Endothelial cell of umbilical vein (primary cell): ENCODE data around the gene APEH. TPM values are rescaled to one million over a fixed set of nuclear protein-coding genes. Genes with fewer than 3 reads are reported as not detected.
A peak's percentile ranks its signal among the peaks of the same experiment; 100 is the strongest.

Source experiments
- BruUV-seq: library from RNA; stranded (reverse); fragments of 400-500 nt; replicated peaks from 2 replicates; lab custom pipeline; 2021; lab: Mats Ljungman, UMichigan
- CTCF ChIA-PET: fragments of 300-600, 350-600 bp; sonication (Branson Sonifier 250); formaldehyde crosslinking; loops from one replicate; lab custom pipeline; 2021; ENCODE audit warnings: antibody characterized with exemption, inconsistent platforms; lab: Charles Lee
- POLR2A ChIA-PET: fragments of 300-600, 350-600 bp; sonication (Branson Sonifier 250); formaldehyde crosslinking; loops from one replicate; lab custom pipeline; 2021; ENCODE audit warnings: antibody characterized with exemption, inconsistent platforms; lab: Charles Lee
- DNase-seq: peaks from one replicate; pipeline ENCODE4 v3.0.0-alpha.2; 2011; ENCODE audit warnings: low read depth, low spot score
- FAIRE-seq: peaks from 2 replicates; lab custom pipeline; 2011; peaks lifted over from hg19 to GRCh38; lab: Jason Lieb, UNC
- H2AFZ ChIP-seq: 2 replicates; pipeline ENCODE4 v1.6.0; 2012; ENCODE audit warnings: low read depth, low read length, control low read depth, inconsistent platforms
- H3K27ac ChIP-seq: 2 replicates; pipeline ENCODE4 v1.5.1; 2011; ENCODE audit warnings: low read depth, mild to moderate bottlenecking, control low read depth, low read length, moderate library complexity; ENCODE audit not compliant: insufficient read depth
- H3K27me3 ChIP-seq, 2 experiments: 2 replicates each; pipeline versions ENCODE4 v1.6.0 to v1.6.1; 2011; ENCODE audit warnings: low read length in 2 of 2, mixed read lengths in 1 of 2; ENCODE audit not compliant: control insufficient read depth in 2 of 2, insufficient read depth in 2 of 2
- H3K36me3 ChIP-seq, 2 experiments: 2 replicates in 1 of 2; 3 replicates in 1 of 2; pipeline ENCODE4 v1.5.1; 2011; ENCODE audit warnings: low read length in 2 of 2, mild to moderate bottlenecking in 1 of 2, moderate library complexity in 1 of 2; ENCODE audit not compliant: control insufficient read depth in 2 of 2, insufficient read depth in 2 of 2; ENCODE audit errors: extremely low read depth in 1 of 2
- H3K4me1 ChIP-seq: 3 replicates; pipeline ENCODE4 v1.5.1; 2011; ENCODE audit warnings: mild to moderate bottlenecking, low read length; ENCODE audit not compliant: control insufficient read depth, insufficient read depth; ENCODE audit errors: extremely low read depth
- H3K4me2 ChIP-seq: 2 replicates; pipeline ENCODE4 v1.6.1; 2011; ENCODE audit warnings: low read length, control low read depth, mixed read lengths; ENCODE audit not compliant: insufficient read depth
- H3K4me3 ChIP-seq, 3 experiments: fragments of 200-600 bp in 1 of 3; sonication (generic), shearing (Covaris generic) in 1 of 3; replicated peaks in 1 of 3; 2 replicates each; pipeline ENCODE4 v1.5.1; 2011 to 2016; ENCODE audit warnings: control low read depth in 3 of 3, low read length in 3 of 3, mild to moderate bottlenecking in 2 of 3, inconsistent platforms in 1 of 3, low read depth in 1 of 3, moderate library complexity in 1 of 3; ENCODE audit not compliant: insufficient read depth in 1 of 3
- H3K79me2 ChIP-seq: 2 replicates; pipeline ENCODE4 v1.6.0; 2012; ENCODE audit warnings: low read length, inconsistent platforms; ENCODE audit not compliant: control insufficient read depth, insufficient read depth
- H3K9ac ChIP-seq: replicated peaks from 2 replicates; pipeline ENCODE3; 2011; ENCODE audit warnings: low read length, control low read depth; ENCODE audit not compliant: insufficient read depth; ENCODE audit errors: extremely low read depth
- H3K9me1 ChIP-seq: replicated peaks from 3 replicates; pipeline ENCODE4 v1.6.0; 2011; ENCODE audit warnings: mild to moderate bottlenecking, low read length; ENCODE audit not compliant: control insufficient read depth, insufficient read depth; ENCODE audit errors: extremely low read depth
- H3K9me3 ChIP-seq: replicated peaks from 2 replicates; pipeline ENCODE4 v1.5.1; 2012; ENCODE audit warnings: low read length, inconsistent platforms; ENCODE audit not compliant: control insufficient read depth, insufficient read depth
- H4K20me1 ChIP-seq: replicated peaks from 2 replicates; pipeline ENCODE3; 2011; ENCODE audit warnings: mild to moderate bottlenecking, low read length; ENCODE audit not compliant: control insufficient read depth, insufficient read depth; ENCODE audit errors: extremely low read depth
- EZH2 ChIP-seq: IDR thresholded peaks from 2 replicates; pipeline ENCODE4 v1.6.1; 2012; ENCODE audit warnings: borderline replicate concordance, low read depth, mild to moderate bottlenecking, moderate library complexity, low read length, inconsistent platforms; ENCODE audit not compliant: severe bottlenecking
- FOS ChIP-seq: IDR thresholded peaks from 2 replicates; pipeline ENCODE4 v1.6.1; 2011; ENCODE audit warnings: mild to moderate bottlenecking, low read length, moderate library complexity, borderline replicate concordance; ENCODE audit not compliant: insufficient read depth
- GATA2 ChIP-seq: IDR thresholded peaks from 2 replicates; pipeline ENCODE4 v1.7.0; 2011; ENCODE audit warnings: low read depth, mild to moderate bottlenecking, moderate library complexity, mixed read lengths, low read length; ENCODE audit not compliant: insufficient read length, insufficient read depth
- JUN ChIP-seq: IDR thresholded peaks from 2 replicates; pipeline ENCODE4 v1.6.1; 2011; ENCODE audit warnings: borderline replicate concordance, low read depth; ENCODE audit not compliant: insufficient read length, insufficient read depth
- MYC ChIP-seq: IDR thresholded peaks from one replicate; pipeline ENCODE4 v1.6.1; 2011; ENCODE audit warnings: mild to moderate bottlenecking, low read depth, low read length
- POLR2A ChIP-seq: IDR thresholded peaks from 2 replicates; pipeline ENCODE4 v1.6.1; 2012; ENCODE audit warnings: low read depth, mild to moderate bottlenecking, control low read depth, low read length
- POLR2AphosphoS5 ChIP-seq: IDR thresholded peaks from 2 replicates; pipeline ENCODE4 v1.6.1; 2012; ENCODE audit warnings: low read depth, mild to moderate bottlenecking, control low read depth, low read length, moderate library complexity; ENCODE audit not compliant: insufficient read depth
- dilution Hi-C: fragments of 300-500 bp; cut with MboI; formaldehyde crosslinking; loops from one replicate; pipeline ENCODE4 v1.15.0; 2019; ENCODE audit warnings: low sequenced_read_pairs; ENCODE audit not compliant: extremely low pct_ligation_motif_present
- intact Hi-C: fragments of 100-400 bp; cut with micrococcal nuclease; formaldehyde crosslinking; loops from one replicate; pipeline ENCODE4 v1.10.0; 2022
- polyA plus RNA-seq, 4 experiments: library from polyadenylated mRNA; depleted of rRNA in 3 of 4; stranded (reverse) in 3 of 4; unstranded in 1 of 4; fragments of >200 nt; gene quantifications; 2 replicates each; pipeline versions ENCODE4 v1.2.1 to v1.2.3, GENCODE V29; 2011 to 2012; ENCODE audit warnings: missing spikeins in 1 of 4
- total RNA-seq: library from RNA; stranded (reverse); gene quantifications from 2 replicates; pipeline ENCODE4 v1.2.3, GENCODE V29; 2021
- TF ChIP-seq, protein P1 (sequence below), 2 donors: IDR thresholded peaks; 1 replicate in 1 of 2; 2 replicates in 1 of 2; pipeline ENCODE4 v1.5.1; 2011; ENCODE audit warnings: low read length in 2 of 2, mild to moderate bottlenecking in 2 of 2, moderate library complexity in 2 of 2, control low read depth in 1 of 2, inconsistent platforms in 1 of 2, low read depth in 1 of 2; ENCODE audit not compliant: insufficient read depth in 1 of 2; ENCODE audit errors: extremely low read depth in 1 of 2
- TF ChIP-seq, protein P2 (sequence below): IDR thresholded peaks from 2 replicates; pipeline ENCODE4 v1.6.1; 2011; ENCODE audit not compliant: insufficient read depth, insufficient read length

Gene APEH
- total and polyA plus RNA-seq, 2 donors (not counting 3 experiments of a cell fraction or from before 2014, with no cell fraction given), result 68.2 to 74.3 TPM

DNA sequence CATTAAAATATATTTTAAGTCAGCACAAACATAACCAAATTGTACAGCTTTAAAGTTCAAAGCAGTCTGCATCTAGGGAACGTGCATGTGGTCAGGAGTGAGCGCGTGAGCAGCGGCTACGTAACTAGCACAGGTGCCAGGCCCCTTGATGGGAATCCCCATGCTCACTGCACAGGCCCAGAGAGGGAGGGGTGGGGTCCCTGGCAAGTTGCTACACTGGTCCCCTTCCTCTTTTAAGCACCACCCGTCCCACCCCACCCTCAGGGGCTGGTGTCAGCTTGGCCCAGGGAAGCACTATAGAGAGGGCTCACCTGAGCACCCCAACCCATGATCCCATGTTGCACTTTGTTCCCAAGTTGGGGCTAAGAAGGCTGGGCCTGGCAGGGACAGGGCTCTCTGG, 50.4 kb downstream of the APEH start:
- FAIRE-seq (no peak), DNase-seq (no peak)
- peaks cover 6 to 43% of the 10 kb centered on the region in 2 experiments for H3K36me3 ChIP-seq
- H2AFZ ChIP-seq, result no peak overlapping the region
- peak overlapping the region; percentile 98 for H3K9ac ChIP-seq
- peak overlapping the region in 2 of 3 experiments; percentile 37 to 54 for H3K4me3 ChIP-seq
- H3K79me2 ChIP-seq, result peaks cover 13% of the 10 kb centered on the region
- H3K27ac ChIP-seq, result peak overlapping the region; percentile 67
- CTCF ChIA-PET, result interaction anchor here (2.9 kb wide), 1 partner anchor 185 kb away, joined by 9 read pairs; no protein-coding TSS in a partner anchor
- H3K4me1 ChIP-seq, result peaks cover 12% of the 10 kb centered on the region
- H3K9me3 ChIP-seq, result no peaks in the 10 kb centered on the region
- dilution Hi-C loops (no loop called here), intact Hi-C loops (loop anchor here (1.0 to 10.0 kb wide), 3 partner anchors 62 to 360 kb away; partner anchors contain the start of genes IP6K1 and RBM5)
- H3K27me3 ChIP-seq, result no peaks in the 10 kb centered on the region
- POLR2A ChIA-PET, result no interaction called here
- no peak for TF ChIP-seq JUN
- no peak for TF ChIP-seq FOS
- no peaks in the 10 kb centered on the region for H3K9me1 ChIP-seq
- no TSS peak for BruUV-seq
- no peaks in the 10 kb centered on the region for H4K20me1 ChIP-seq
- peak overlapping the region; percentile 48 for H3K4me2 ChIP-seq

DNA sequence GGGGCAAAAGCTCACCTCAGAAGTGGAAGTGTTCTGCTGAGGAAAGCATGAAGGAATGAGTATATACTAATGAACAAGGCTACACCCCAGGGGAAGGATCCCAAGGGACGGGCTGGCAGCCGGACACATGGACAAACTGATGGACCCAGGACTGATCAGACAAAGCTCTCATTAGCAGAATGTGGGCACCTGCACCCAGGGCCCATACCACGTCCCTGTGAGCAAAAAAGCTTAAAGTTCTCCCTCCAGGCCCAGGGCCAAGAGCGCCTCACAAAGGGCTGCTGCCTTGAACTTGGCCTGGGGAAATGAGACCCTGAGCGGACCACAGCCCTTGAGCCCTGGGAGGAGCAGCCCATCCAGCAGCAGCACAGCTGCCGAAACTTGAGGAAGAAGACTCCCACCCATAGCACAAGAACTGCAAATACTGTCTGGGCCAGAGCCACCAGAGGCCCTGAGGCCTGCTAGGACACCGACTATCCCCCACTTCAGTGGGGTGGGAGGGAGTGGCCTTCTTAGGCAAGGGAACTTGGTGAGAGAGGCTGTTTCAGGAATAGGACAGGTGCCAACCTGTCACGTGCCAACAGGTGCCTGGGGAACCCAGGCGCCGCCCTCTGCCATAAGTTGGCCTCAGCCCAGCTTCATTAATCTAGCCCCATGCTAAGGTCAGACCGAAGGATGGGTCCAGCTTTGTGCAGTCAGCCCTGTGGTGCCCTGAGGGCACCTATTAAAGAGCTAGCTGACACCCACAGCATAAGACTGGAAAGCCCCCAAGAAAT, 51.9 kb downstream of the APEH start:
- H3K36me3 ChIP-seq, result peaks cover 4 to 38% of the 10 kb centered on the region in 2 experiments

More for the DNA sequence above, 51.9 kb downstream of the APEH start:
- FAIRE-seq (no peak), DNase-seq (no peak)
- no peak overlapping the region for H3K9ac ChIP-seq
- no TSS peak for BruUV-seq
- no peak overlapping the region for H3K4me3 ChIP-seq
- dilution Hi-C loops (no loop called here), intact Hi-C loops (loop anchor here (10.0 kb wide), 1 partner anchor 359 kb away; the partner anchor contains the start of gene RBM5)
- ChIA-PET CTCF (no interaction called here), POLR2A (no interaction called here)
- H3K27me3 ChIP-seq, result no peaks in the 10 kb centered on the region
- no peaks in the 10 kb centered on the region for H3K9me3 ChIP-seq
- H3K79me2 ChIP-seq, result peaks cover 13% of the 10 kb centered on the region
- no peak overlapping the region for H3K27ac ChIP-seq
- H4K20me1 ChIP-seq, result no peaks in the 10 kb centered on the region
- H2AFZ ChIP-seq, result no peak overlapping the region
- H3K4me2 ChIP-seq, result no peak overlapping the region
- H3K9me1 ChIP-seq, result no peaks in the 10 kb centered on the region
- peaks cover 12% of the 10 kb centered on the region for H3K4me1 ChIP-seq
- TF ChIP-seq, protein P1, sequence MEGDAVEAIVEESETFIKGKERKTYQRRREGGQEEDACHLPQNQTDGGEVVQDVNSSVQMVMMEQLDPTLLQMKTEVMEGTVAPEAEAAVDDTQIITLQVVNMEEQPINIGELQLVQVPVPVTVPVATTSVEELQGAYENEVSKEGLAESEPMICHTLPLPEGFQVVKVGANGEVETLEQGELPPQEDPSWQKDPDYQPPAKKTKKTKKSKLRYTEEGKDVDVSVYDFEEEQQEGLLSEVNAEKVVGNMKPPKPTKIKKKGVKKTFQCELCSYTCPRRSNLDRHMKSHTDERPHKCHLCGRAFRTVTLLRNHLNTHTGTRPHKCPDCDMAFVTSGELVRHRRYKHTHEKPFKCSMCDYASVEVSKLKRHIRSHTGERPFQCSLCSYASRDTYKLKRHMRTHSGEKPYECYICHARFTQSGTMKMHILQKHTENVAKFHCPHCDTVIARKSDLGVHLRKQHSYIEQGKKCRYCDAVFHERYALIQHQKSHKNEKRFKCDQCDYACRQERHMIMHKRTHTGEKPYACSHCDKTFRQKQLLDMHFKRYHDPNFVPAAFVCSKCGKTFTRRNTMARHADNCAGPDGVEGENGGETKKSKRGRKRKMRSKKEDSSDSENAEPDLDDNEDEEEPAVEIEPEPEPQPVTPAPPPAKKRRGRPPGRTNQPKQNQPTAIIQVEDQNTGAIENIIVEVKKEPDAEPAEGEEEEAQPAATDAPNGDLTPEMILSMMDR (IDR thresholded peaks at IDR 0.05; ENCODE audit: extremely low read depth in 1 of 2, insufficient read depth in 1 of 2, low read depth in 1 of 2, low read length in 2 of 2), result no peak
- TF ChIP-seq GATA2 (no peak), EZH2 (no peak), POLR2AphosphoS5 (no peak), JUN (no peak), POLR2A (no peak), MYC (no peak), FOS (no peak)
- TF ChIP-seq, protein P2, sequence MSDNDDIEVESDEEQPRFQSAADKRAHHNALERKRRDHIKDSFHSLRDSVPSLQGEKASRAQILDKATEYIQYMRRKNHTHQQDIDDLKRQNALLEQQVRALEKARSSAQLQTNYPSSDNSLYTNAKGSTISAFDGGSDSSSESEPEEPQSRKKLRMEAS, result no peak
